IPS-NIHi7 (cell line): Measurements from ENCODE around the gene ZNF800.
A peak's percentile ranks its signal among the peaks of the same experiment; 100 is the strongest.
"Not testable (repeated sequence)": the region's sequence is repeated elsewhere in the genome, so short reads cannot be mapped to it uniquely, and the experiment has no call there.

Experiments
- DNase-seq: peaks from one replicate; pipeline ENCODE4 v3.0.0; 2012; ENCODE audit warnings: mixed read lengths; ENCODE audit errors: extremely low spot score

The ZNF800 gene, protein sequence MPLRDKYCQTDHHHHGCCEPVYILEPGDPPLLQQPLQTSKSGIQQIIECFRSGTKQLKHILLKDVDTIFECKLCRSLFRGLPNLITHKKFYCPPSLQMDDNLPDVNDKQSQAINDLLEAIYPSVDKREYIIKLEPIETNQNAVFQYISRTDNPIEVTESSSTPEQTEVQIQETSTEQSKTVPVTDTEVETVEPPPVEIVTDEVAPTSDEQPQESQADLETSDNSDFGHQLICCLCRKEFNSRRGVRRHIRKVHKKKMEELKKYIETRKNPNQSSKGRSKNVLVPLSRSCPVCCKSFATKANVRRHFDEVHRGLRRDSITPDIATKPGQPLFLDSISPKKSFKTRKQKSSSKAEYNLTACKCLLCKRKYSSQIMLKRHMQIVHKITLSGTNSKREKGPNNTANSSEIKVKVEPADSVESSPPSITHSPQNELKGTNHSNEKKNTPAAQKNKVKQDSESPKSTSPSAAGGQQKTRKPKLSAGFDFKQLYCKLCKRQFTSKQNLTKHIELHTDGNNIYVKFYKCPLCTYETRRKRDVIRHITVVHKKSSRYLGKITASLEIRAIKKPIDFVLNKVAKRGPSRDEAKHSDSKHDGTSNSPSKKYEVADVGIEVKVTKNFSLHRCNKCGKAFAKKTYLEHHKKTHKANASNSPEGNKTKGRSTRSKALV

GRCh38 chr7:127392566-127393367, at the start of gene ZNF800:
TSS of gene ZNF800 (minus strand) at chr7:127392708. CDS start at chr7:127391557, 1,151 bp downstream.
- peak; percentile 86 for DNase-seq

DNA sequence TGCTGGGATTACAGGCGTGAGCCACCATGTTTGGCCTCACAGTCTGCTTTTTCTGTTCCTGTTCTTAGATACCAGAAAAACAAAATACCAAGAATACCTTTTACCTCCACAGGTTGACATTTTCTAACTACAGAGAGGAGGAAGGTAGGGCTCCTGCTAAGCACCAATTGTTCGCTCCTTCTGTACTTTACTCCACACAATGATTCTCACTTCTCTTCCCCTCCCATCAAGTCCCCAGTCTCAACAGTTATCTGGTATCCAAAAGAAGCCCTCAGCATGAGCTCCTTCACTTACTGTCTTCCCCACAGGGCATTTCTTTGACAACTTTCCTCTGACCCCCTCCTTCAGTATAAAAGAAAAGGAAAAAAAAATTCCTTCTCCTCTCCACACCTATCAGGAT, 47.7 kb upstream of the ZNF800 start:
- DNase-seq = peak; percentile 12

GRCh38 chr7:127438836-127439235, 46.3 kb upstream of the ZNF800 start:
- DNase-seq = no peak

- DNase-seq = no peak
These were observed 45.3 kb upstream of the ZNF800 start for GRCh38 chr7:127437837-127438236.

- DNase-seq = no peak
These were observed 44.7 kb upstream of the ZNF800 start for GRCh38 chr7:127437241-127437640.

DNA sequence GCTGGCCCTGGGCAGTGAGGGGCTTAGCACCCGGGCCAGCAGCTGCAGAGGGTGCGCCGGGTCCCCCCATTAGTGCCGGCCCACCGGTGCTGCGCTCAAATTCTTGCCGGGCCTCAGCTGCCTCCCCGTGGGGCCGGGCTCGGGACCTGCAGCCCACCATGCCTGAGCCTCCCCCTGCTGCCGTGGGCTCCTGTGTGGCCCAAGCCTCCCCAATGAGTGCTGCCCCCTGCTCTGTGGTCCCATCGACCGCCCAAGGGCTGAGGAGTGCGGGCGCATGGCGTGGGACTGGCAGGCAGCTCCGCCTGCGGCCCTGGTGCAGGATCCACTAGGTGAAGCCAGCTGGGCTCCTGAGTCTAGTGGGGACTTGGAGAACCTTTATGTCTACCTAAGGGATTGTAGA, 36.8 kb upstream of the ZNF800 start:
- not testable (repeated sequence) for DNase-seq

- no peak for DNase-seq
These were observed 26.7 kb upstream of the ZNF800 start for GRCh38 chr7:127419196-127419595.

DNA sequence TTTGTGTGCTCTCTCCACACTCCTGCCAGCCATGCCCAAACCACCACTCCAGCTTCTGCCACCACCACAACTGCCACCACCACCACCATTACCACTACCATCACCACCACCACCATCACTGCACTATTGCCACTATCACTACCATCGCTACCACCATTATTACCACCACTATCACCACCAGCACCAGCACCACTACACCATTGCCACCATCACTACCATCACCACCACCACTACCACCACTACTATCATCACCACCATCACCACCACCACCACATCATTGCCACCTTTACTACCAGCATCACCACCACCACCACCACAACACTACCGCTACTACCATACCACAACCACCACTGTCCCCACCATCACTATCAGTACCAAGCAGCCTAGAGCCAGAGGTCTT, 26.0 kb upstream of the ZNF800 start:
- no peak for DNase-seq

- DNase-seq = no peak
These were observed 24.8 kb upstream of the ZNF800 start for GRCh38 chr7:127417346-127417745.

GRCh38 chr7:127415060-127415742, 22.7 kb upstream of the ZNF800 start:
- DNase-seq = no peak

- DNase-seq = no peak
These were observed 21.5 kb upstream of the ZNF800 start for GRCh38 chr7:127413962-127414361.

DNA sequence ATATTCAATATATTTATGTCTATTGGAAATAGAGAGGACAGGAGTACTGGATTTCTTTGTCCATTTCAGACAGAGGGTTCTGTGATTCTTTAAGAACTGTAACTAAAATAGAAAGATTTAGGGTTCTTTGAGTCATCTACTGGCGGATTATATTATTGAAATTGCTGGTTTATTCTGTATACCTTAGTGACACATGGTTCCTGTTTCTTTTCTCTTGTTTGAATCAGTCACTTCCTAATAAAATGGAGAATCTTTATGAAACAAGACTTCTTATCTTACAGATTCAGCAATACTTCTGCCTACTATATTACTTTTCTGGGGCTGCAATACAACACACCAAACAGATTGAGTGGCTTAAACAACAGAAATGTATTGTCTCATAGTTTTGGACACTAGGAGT, 20.8 kb upstream of the ZNF800 start:
- DNase-seq = no peak

DNA sequence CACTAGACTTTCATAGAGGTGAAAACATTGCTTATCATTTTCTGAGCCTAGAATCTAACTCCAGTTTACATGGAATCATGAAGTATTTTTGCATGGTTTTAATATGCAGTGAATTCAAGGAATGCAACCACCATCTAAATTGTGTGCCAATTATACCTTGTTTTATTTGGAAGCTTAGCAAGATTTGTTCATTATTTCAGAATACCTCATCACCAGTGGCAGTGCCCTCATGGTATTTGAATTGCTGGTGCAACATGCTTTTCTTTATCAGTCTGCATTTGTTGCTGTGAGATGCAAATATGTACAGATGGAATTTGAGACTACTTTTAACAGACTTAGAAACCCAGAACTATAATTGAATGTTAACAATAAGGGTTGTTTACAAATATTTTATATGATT, 18.7 kb upstream of the ZNF800 start:
- no peak for DNase-seq

- DNase-seq = peak; percentile 11
These were observed 17.1 kb upstream of the ZNF800 start for GRCh38 chr7:127409629-127410028.

DNA sequence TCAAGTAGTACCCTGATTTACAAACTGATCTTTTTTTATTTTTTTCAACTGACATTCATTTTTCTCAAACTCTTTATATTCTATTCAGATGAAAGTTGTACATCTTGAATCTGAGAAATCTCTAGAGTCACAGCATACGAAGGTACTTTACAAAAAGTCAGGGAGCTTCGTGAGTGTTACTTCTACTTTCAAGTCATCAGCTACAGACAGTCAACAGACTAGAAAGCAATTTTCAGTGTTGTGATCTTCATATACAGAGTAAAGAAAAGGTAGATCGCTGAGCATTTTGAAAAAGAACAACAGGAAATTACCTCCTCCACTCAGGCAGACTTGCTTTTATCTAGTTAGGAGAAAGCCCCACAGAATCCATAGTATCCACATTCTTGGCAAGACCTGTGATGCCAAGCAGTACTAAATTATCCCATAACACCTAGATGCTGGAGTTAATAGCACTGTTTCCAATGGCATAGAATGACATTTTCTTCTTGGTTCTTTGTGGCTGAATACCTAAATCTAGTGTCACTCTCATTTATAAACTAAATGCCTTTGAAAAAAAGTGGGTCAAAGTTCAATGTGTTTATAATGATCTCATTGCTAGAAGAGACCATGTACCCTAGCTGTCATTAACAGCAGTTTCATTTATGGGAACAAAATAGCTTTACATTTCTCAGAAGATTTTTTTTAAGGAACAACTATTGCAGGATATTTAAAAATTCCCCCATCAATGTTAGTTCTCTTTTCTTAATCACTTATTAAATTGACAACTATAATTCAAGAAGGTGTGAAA, 12.0 kb upstream of the ZNF800 start:
- DNase-seq = no peak

DNA sequence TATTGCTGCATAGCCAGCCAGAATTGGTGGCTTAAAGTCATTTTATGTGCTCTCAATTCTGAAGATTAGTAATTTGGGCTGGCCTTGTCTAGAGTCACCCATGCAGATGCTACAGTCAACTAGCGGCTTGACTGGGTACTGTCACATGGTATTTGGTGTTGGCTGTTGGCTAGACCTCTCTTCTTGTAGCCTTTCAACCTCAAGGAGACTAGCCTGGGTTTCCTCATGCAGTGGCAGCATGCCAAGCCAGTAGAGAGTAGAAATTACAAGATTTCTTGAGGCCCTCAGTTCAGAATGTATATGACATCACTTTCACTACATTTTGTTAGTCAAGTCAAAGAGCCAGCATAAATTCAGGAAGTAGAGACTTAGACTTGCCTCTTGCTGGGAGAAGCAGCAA, 3.7 kb upstream of the ZNF800 start:
- peak; percentile 14 for DNase-seq

GRCh38 chr7:127395104-127395503, 2.6 kb upstream of the ZNF800 start:
- DNase-seq = not testable (repeated sequence)

DNA sequence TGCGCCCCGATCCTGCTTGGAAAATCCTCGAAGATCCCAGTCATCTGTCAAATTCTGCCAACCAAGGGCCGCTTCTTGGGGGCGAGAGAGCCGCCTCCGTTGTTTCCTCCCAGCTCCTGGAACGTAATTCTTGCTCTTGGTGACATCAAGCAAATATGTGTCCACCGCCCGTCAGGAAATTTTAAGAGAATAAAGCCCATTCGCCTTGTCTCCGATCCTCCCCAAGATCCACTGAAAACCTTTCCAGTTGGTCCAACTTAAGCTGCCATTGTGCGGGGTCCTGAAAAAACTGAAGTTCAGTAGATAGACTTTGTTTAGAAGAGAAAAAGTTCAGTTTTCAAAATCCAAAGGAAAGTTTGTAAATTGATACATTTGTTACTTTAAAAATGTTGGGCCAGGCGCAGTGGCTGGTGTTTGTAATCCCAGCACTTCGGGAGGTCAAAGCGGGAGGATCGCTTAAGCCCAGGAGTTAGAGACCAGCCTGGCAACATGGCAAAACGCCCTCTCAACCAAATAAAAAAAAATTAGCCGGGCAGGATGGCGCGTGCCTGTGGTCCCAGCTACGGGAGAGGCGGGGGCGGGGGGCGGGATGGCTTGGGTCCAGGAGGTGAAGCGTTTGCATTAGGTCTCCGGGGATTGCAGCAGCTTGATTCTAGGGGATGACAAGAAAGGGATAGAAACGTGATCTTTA, 1.0 kb upstream of the ZNF800 start:
- DNase-seq = no peak

DNA sequence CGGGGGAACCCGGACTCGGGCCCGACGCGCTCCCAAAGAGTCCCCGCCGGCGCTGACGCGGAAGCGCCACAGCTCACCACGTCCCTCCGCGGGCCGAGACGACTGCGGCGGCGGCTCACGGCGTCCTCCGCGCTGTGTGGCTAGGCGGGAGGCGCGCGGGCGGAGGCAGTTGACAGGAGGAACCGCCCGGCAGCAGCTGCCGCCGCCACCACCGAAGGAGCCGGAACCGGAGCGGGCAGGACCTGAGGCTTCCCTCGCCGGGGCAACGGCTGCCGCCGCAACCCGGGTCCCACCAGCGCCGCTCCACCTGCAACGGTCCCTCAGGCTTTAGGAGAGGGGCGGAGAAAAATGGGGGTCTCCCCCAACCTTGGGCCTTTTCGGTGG, 334 bp downstream of the ZNF800 start:
- DNase-seq = peak; percentile 33

DNA sequence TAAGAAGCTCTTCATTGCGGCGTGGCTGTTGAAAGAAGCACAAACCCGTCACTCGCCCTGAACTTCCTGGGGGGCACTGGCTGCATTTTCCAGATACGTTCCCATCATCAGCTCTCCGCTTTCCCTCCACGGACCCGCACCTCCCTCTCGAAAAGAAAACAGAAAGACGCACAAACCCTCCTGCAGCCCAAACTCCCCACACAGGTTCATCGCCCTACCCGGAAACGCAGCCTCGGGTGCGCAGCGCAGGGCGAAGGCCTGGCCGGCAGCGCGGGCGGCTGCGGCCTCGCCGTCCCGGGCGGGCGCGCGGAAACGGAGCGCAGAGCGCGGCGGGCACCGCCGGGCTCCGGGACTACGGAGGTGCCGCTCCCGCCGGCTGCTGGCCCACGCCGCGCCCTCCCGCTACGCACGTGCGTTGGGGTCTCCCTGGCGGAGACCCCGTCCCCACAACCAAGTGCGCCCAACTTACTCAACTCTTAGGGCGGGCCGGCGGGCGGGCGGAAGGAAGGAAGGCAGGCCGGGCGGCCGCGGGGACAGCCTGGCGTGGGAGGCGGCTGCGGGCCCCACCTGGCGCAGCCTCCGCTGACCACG, 822 bp downstream of the ZNF800 start:
- DNase-seq = peak; percentile 32
